ENCODE results near the gene PSMG3.

The PSMG3 gene

GRCh38 chr7:1558841-1559625, 10.8 kb downstream of the PSMG3 start:
- no peak for DNase-seq (ENCODE audit: low read depth in 2 of 2)

GRCh38 chr7:1558181-1558811, 11.5 kb downstream of the PSMG3 start:
- DNase-seq (ENCODE audit: low read depth in 2 of 2) = no peak

- no peak for DNase-seq (ENCODE audit: low read depth in 2 of 2)
These were observed 12.1 kb downstream of the PSMG3 start for GRCh38 chr7:1557771-1558170.

- DNase-seq (ENCODE audit: low read depth in 2 of 2) = no peak
These were observed 12.8 kb downstream of the PSMG3 start for GRCh38 chr7:1557006-1557405.

GRCh38 chr7:1555813-1556543, 13.9 kb downstream of the PSMG3 start, which contains the start of gene TMEM184A:
TSS of gene TMEM184A (minus strand) at chr7:1556205. CDS start at chr7:1555484, 721 bp downstream.
- DNase-seq (ENCODE audit: low read depth in 2 of 2) = no peak

- no peak for DNase-seq (ENCODE audit: low read depth in 2 of 2)
These were observed 14.6 kb downstream of the PSMG3 start for GRCh38 chr7:1555046-1555812.

GRCh38 chr7:1554333-1555045, 15.3 kb downstream of the PSMG3 start:
- no peak for DNase-seq (ENCODE audit: low read depth in 2 of 2)

GRCh38 chr7:1553512-1554210, 16.2 kb downstream of the PSMG3 start:
- DNase-seq (ENCODE audit: low read depth in 2 of 2) = no peak

- no peak for DNase-seq (ENCODE audit: low read depth in 2 of 2)
These were observed 17.6 kb downstream of the PSMG3 start for GRCh38 chr7:1552200-1552599.

- no peak for DNase-seq (ENCODE audit: low read depth in 2 of 2)
These were observed 19.0 kb downstream of the PSMG3 start for GRCh38 chr7:1550846-1551155.

GRCh38 chr7:1550005-1550845, 19.6 kb downstream of the PSMG3 start:
- DNase-seq (ENCODE audit: low read depth in 2 of 2) = no peak

GRCh38 chr7:1549357-1550004, 20.4 kb downstream of the PSMG3 start:
- DNase-seq (ENCODE audit: low read depth in 2 of 2) = no peak

GRCh38 chr7:1548944-1549343, 20.9 kb downstream of the PSMG3 start:
- no peak for DNase-seq (ENCODE audit: low read depth in 2 of 2)

GRCh38 chr7:1548438-1548831, 21.4 kb downstream of the PSMG3 start:
- no peak for DNase-seq (ENCODE audit: low read depth in 2 of 2)

- DNase-seq (ENCODE audit: low read depth in 2 of 2) = no peak
These were observed 21.9 kb downstream of the PSMG3 start for GRCh38 chr7:1547777-1548437.

- no peak for DNase-seq (ENCODE audit: low read depth in 2 of 2)
These were observed 22.7 kb downstream of the PSMG3 start for GRCh38 chr7:1546909-1547776.

GRCh38 chr7:1546274-1546908, 23.4 kb downstream of the PSMG3 start:
- DNase-seq (ENCODE audit: low read depth in 2 of 2) = no peak

Data from stimulated activated CD8-positive, alpha-beta memory T cell treated with anti-CD3 and anti-CD28 coated beads, Interleukin-7, amount 100 ng/mL, for 1 hour (primary cell).